ENCODE measurements around the gene TBL2.

The TBL2 gene

DNA sequence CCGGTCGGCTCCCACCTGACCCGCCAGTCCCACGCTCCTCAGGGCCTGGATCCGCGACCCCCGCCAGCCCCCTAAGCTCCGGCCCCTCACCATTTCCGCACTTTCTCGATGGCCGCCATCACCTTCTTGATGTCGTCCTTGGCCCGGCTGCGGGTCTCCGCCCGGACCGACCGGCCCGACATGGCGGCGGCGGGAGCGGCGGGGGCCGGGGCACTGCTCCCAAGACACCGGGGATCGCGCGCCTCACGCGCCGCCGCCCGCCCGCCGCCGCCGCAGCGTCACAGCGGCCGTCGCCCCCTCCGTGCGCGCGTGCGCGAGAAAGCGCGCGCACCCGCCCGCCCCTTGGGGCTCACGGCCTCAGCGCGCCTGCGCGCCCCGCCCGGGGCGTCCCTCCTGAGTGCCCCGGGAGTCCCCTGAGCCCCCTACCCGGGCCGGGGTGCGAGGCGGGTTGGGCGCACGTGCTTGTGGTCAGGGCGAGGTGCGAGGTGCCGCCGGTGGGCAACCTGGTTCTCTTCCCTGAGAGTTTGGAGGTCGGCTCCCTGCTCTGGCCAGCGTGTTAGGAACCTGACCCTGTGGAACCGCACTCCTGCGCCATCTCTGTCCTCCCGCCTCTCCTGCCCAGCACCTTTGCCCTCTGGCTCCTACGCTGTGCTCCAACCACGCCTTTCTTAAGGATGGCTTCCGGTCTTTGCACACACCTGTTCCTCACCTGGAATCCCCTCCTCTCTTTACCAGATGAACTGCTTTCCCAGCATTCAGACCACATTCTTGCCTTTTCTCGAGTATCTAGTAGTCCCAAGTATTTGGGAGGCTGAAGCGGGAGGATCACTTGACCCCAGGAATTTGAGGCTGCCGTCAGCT is 20.8 kb downstream of the TBL2 start, which contains the start of gene BCL7B:
Gene BCL7B, minus strand, starts transcription at position 294 of the 861 bp plus-strand sequence. Its CDS starts 112 bp downstream, at position 182.
- H3K4me3 ChIP-seq (replicated peaks; ENCODE audit: insufficient read depth, low read length) = peak within 1 kb of the TSS; percentile 92
- no peak for TF ChIP-seq GABPA (IDR thresholded peaks at IDR 0.05; ENCODE audit: low read depth)
- no peak; the same call in 1 of the 2 replicates for TF ChIP-seq POLR2AphosphoS5 (IDR thresholded peaks at IDR 0.05; ENCODE audit: low read depth)
- TF ChIP-seq SPI1 (IDR thresholded peaks at IDR 0.05; ENCODE audit: borderline replicate concordance, low read depth) = no peak
- TF ChIP-seq, protein P1, sequence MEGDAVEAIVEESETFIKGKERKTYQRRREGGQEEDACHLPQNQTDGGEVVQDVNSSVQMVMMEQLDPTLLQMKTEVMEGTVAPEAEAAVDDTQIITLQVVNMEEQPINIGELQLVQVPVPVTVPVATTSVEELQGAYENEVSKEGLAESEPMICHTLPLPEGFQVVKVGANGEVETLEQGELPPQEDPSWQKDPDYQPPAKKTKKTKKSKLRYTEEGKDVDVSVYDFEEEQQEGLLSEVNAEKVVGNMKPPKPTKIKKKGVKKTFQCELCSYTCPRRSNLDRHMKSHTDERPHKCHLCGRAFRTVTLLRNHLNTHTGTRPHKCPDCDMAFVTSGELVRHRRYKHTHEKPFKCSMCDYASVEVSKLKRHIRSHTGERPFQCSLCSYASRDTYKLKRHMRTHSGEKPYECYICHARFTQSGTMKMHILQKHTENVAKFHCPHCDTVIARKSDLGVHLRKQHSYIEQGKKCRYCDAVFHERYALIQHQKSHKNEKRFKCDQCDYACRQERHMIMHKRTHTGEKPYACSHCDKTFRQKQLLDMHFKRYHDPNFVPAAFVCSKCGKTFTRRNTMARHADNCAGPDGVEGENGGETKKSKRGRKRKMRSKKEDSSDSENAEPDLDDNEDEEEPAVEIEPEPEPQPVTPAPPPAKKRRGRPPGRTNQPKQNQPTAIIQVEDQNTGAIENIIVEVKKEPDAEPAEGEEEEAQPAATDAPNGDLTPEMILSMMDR (IDR thresholded peaks at IDR 0.05; ENCODE audit: insufficient read depth, low read length) = no peak
- TF ChIP-seq, protein P2, sequence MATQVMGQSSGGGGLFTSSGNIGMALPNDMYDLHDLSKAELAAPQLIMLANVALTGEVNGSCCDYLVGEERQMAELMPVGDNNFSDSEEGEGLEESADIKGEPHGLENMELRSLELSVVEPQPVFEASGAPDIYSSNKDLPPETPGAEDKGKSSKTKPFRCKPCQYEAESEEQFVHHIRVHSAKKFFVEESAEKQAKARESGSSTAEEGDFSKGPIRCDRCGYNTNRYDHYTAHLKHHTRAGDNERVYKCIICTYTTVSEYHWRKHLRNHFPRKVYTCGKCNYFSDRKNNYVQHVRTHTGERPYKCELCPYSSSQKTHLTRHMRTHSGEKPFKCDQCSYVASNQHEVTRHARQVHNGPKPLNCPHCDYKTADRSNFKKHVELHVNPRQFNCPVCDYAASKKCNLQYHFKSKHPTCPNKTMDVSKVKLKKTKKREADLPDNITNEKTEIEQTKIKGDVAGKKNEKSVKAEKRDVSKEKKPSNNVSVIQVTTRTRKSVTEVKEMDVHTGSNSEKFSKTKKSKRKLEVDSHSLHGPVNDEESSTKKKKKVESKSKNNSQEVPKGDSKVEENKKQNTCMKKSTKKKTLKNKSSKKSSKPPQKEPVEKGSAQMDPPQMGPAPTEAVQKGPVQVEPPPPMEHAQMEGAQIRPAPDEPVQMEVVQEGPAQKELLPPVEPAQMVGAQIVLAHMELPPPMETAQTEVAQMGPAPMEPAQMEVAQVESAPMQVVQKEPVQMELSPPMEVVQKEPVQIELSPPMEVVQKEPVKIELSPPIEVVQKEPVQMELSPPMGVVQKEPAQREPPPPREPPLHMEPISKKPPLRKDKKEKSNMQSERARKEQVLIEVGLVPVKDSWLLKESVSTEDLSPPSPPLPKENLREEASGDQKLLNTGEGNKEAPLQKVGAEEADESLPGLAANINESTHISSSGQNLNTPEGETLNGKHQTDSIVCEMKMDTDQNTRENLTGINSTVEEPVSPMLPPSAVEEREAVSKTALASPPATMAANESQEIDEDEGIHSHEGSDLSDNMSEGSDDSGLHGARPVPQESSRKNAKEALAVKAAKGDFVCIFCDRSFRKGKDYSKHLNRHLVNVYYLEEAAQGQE (IDR thresholded peaks at IDR 0.05; ENCODE audit: insufficient replicate concordance, low read depth) = no peak
- H3K27ac ChIP-seq (replicated peaks) = peak within 1 kb of the TSS; percentile 98
- DNase-seq (ENCODE audit: low read depth in 1 of 2, low spot score in 1 of 2) = peak; percentile 62 to 74
- no peaks in the 10 kb centered on the region for H3K27me3 ChIP-seq (ENCODE audit: insufficient read depth, poor library complexity, severe bottlenecking)

DNA sequence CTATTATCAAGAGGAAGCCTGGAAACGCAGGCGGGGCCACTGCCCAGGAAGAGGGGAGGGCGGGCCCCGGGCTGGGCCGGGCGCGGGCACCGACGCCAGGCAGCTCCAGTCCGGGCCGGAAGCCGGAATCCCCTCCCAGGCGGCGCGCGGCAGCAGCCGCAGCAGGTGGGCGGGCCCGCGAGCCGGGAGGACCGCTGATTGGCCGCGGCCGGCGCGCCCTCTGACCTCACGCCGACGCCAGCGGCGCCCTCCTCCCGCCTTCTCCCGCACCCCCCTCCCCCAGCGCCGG is 21.3 kb downstream of the TBL2 start:
- no peaks in the 10 kb centered on the region for H3K27me3 ChIP-seq (ENCODE audit: insufficient read depth, poor library complexity, severe bottlenecking)
- peak overlapping the region; percentile 98 for H3K27ac ChIP-seq (replicated peaks)
- peak; percentile 85 to 93 for DNase-seq (ENCODE audit: low read depth in 1 of 2, low spot score in 1 of 2)
- no peak for TF ChIP-seq POLR2AphosphoS5 (IDR thresholded peaks at IDR 0.05; ENCODE audit: low read depth)
- peak; percentile 54; the same call in 1 of the 2 replicates for TF ChIP-seq SPI1 (IDR thresholded peaks at IDR 0.05; ENCODE audit: borderline replicate concordance, low read depth)
- TF ChIP-seq, protein P2 (IDR thresholded peaks at IDR 0.05; ENCODE audit: insufficient replicate concordance, low read depth) = no peak
- peak overlapping the region; percentile 92 for H3K4me3 ChIP-seq (replicated peaks; ENCODE audit: insufficient read depth, low read length)

DNA sequence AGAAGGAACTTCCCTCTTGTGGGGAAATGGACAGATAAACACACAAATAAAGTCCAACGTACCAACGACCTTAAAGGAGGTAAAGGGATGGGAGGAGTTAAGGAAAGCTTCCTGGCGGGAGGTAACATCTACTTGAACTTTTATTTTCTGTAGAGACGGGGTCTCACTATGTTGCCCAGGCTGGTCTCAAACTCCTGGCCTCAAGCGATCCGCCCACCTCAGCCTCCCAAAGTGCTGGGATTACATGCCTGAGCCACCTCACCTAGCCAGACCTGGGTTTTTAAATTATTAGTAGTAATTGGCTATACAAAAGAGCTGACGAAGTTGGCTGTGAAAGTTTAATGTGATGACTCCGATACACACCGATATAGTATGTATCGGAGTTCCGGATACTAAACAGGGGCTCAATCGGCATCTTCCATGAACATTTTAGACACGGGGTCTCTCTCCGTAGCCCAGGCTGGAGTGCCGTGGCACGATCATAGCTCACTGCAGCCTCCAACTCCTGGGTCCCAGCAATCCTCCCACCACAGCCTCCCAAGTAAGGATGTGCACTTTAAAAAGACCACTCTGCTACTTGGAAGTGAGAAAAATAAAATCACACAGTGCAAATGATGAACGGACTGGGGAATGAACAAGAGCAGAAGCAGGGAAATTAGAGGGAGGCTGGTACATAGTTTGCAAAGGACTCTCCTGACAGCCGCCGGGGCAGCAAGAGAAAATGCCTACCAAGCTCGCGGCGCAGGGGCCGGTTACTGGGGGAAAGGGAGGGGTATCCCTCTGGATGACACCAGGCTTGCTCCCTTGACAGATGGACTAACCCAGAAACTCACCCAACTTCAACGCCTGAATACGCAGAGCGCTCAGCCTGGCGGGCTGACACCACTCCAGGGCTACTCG is 21.9 kb downstream of the TBL2 start:
- H3K4me3 ChIP-seq (replicated peaks; ENCODE audit: insufficient read depth, low read length) = peak overlapping the region; percentile 92
- no peak for TF ChIP-seq SPI1 (IDR thresholded peaks at IDR 0.05; ENCODE audit: borderline replicate concordance, low read depth)
- TF ChIP-seq, protein P1 (IDR thresholded peaks at IDR 0.05; ENCODE audit: insufficient read depth, low read length) = no peak
- no peak for TF ChIP-seq POLR2AphosphoS5 (IDR thresholded peaks at IDR 0.05; ENCODE audit: low read depth)
- TF ChIP-seq, protein P2 (IDR thresholded peaks at IDR 0.05; ENCODE audit: insufficient replicate concordance, low read depth) = no peak
- TF ChIP-seq GABPA (IDR thresholded peaks at IDR 0.05; ENCODE audit: low read depth) = no peak
- H3K27me3 ChIP-seq (ENCODE audit: insufficient read depth, poor library complexity, severe bottlenecking) = no peaks in the 10 kb centered on the region
- peak overlapping the region; percentile 60 for H3K27ac ChIP-seq (replicated peaks)
- DNase-seq (ENCODE audit: low read depth in 1 of 2, low spot score in 1 of 2) = no peak
